HCT116 (cell line): ENCODE results near the gene NCF4. TPM values are rescaled to one million over a fixed set of nuclear protein-coding genes. Genes with fewer than 3 reads are reported as not detected.

ENCODE experiments used
- ATAC-seq: fragments of 200-7000 bp; cut with Tn5 transposase; 2 replicates; pipeline ENCODE4 v1.9.1; 2020; ENCODE audit warnings: mild to moderate bottlenecking, moderate library complexity
- BruUV-seq: library from RNA; stranded (reverse); fragments of 400-500 nt; replicated peaks from 2 replicates; lab custom pipeline; 2021; lab: Mats Ljungman, UMichigan
- CTCF ChIA-PET: fragments of 300-600 bp; sonication (Branson Sonifier 250); formaldehyde crosslinking; loops from one replicate; lab custom pipeline; 2021; ENCODE audit warnings: antibody characterized with exemption; lab: Charles Lee
- POLR2A ChIA-PET: fragments of 300-600, 350-600 bp; sonication (Branson Sonifier 250); formaldehyde crosslinking; loops from one replicate; lab custom pipeline; 2021; ENCODE audit warnings: antibody characterized with exemption; lab: Charles Lee
- RAD21 ChIA-PET, 2 experiments: fragments of 300-600 bp; sonication (Branson Sonifier 250); formaldehyde crosslinking; loops; one replicate each; lab custom pipeline; 2023; ENCODE audit warnings: low total read pairs in 2 of 2; ENCODE audit not compliant: uncharacterized antibody in 2 of 2, unreplicated experiment in 2 of 2, low non-redundant PET in 1 of 2; lab: Charles Lee
- DNase-seq: peaks from one replicate; pipeline ENCODE4 v3.0.0-alpha.2; 2010; ENCODE audit warnings: low read depth, low spot score
- H2AFZ ChIP-seq: fragments of 200-600 bp; shearing (Covaris generic), sonication (generic); 2 replicates; pipeline ENCODE4 v1.6.1; 2017; ENCODE audit warnings: low read depth, mixed run types, mixed read lengths, antibody characterized with exemption, low read length; ENCODE audit not compliant: poor library complexity, severe bottlenecking
- H3K27ac ChIP-seq: 2 replicates; pipeline ENCODE4 v1.5.1; 2012; ENCODE audit warnings: low read depth, low read length
- H3K27me3 ChIP-seq: fragments of 200-600 bp; sonication (generic); 2 replicates; pipeline ENCODE4 v1.6.1; 2016; ENCODE audit warnings: mixed run types, low read length, mixed read lengths; ENCODE audit not compliant: insufficient read depth
- H3K36me3 ChIP-seq, 2 experiments: fragments of 200-500 bp in 1 of 2; fragments of 200-600 bp in 1 of 2; sonication (Bioruptor generic) in 1 of 2; sonication (generic) in 1 of 2; 2 replicates each; pipeline versions ENCODE4 v1.5.1 to v1.6.1; 2014 to 2016; ENCODE audit warnings: low read length in 2 of 2, inconsistent platforms in 1 of 2, mixed read lengths in 1 of 2, mixed run types in 1 of 2; ENCODE audit not compliant: insufficient read depth in 2 of 2, control insufficient read depth in 1 of 2
- H3K4me1 ChIP-seq, 2 experiments: fragments of 200-600 bp in 1 of 2; sonication (generic) in 1 of 2; 2 replicates each; pipeline versions ENCODE4 v1.5.1 to v1.6.1; 2012 to 2017; ENCODE audit warnings: low read length in 2 of 2, inconsistent platforms in 1 of 2, mild to moderate bottlenecking in 1 of 2, mixed read lengths in 1 of 2, mixed run types in 1 of 2, moderate library complexity in 1 of 2; ENCODE audit not compliant: insufficient read depth in 2 of 2, control insufficient read depth in 1 of 2
- H3K4me2 ChIP-seq: fragments of 200-600 bp; sonication (generic); 2 replicates; pipeline ENCODE4 v1.6.1; 2017; ENCODE audit warnings: mixed run types, low read length, mixed read lengths
- H3K4me3 ChIP-seq, 2 experiments: fragments of 200-600 bp in 1 of 2; sonication (generic) in 1 of 2; replicated peaks in 1 of 2; 2 replicates each; pipeline ENCODE4 v1.5.1; 2011 to 2016; ENCODE audit warnings: low read length in 2 of 2, control low read depth in 1 of 2, low read depth in 1 of 2, mild to moderate bottlenecking in 1 of 2, mixed read lengths in 1 of 2, mixed run types in 1 of 2
- H3K79me2 ChIP-seq: fragments of 200-600 bp; sonication (generic); 2 replicates; pipeline ENCODE4 v1.6.1; 2017; ENCODE audit warnings: mild to moderate bottlenecking, mixed run types, low read length, moderate library complexity, mixed read lengths; ENCODE audit not compliant: insufficient read depth
- H3K9ac ChIP-seq: fragments of 200-600 bp; sonication (generic); 2 replicates; pipeline ENCODE4 v1.6.1; 2016; ENCODE audit warnings: low read length, mixed read lengths
- H3K9me2 ChIP-seq: fragments of 200-600 bp; sonication (generic), shearing (Covaris generic); 2 replicates; pipeline ENCODE4 v1.6.1; 2017; ENCODE audit warnings: mixed run types, mild to moderate bottlenecking, moderate library complexity; ENCODE audit not compliant: insufficient read depth
- H3K9me3 ChIP-seq, 2 experiments: fragments of 200-500 bp in 1 of 2; fragments of 200-600 bp in 1 of 2; sonication (Bioruptor generic) in 1 of 2; sonication (generic) in 1 of 2; 2 replicates each; pipeline ENCODE4 v1.6.1; 2014 to 2017; ENCODE audit warnings: low read length in 2 of 2, mixed read lengths in 2 of 2, inconsistent platforms in 1 of 2, low read depth in 1 of 2, mild to moderate bottlenecking in 1 of 2, mixed run types in 1 of 2, moderate library complexity in 1 of 2; ENCODE audit not compliant: control insufficient read depth in 1 of 2, insufficient read depth in 1 of 2
- H4K20me1 ChIP-seq: fragments of 200-600 bp; sonication (generic), shearing (Covaris generic); 2 replicates; pipeline ENCODE4 v1.6.1; 2017; ENCODE audit warnings: mixed run types, mild to moderate bottlenecking, moderate library complexity; ENCODE audit not compliant: insufficient read depth
- CBX3 ChIP-seq: IDR thresholded peaks from 2 replicates; pipeline ENCODE4 v1.6.1; 2012; ENCODE audit warnings: low read depth
- EGR1 ChIP-seq: IDR thresholded peaks from 2 replicates; pipeline ENCODE4 v1.6.1; 2012; ENCODE audit warnings: low read depth
- ELF1 ChIP-seq: IDR thresholded peaks from 2 replicates; pipeline ENCODE4 v1.6.1; 2012; ENCODE audit warnings: low read depth, borderline replicate concordance
- EZH2 ChIP-seq: fragments of 200-600 bp; sonication (generic); IDR thresholded peaks from 2 replicates; pipeline ENCODE4 v1.6.1; 2017; ENCODE audit warnings: antibody characterized with exemption, mixed run types
- EZH2phosphoT487 ChIP-seq: fragments of 200-600 bp; IDR thresholded peaks from 2 replicates; pipeline ENCODE4 v1.6.1; 2018; ENCODE audit warnings: antibody characterized with exemption, borderline replicate concordance
- FOSL1 ChIP-seq: IDR thresholded peaks from 2 replicates; pipeline ENCODE4 v1.6.1; 2012; ENCODE audit warnings: low read depth
- JUND ChIP-seq: IDR thresholded peaks from 2 replicates; pipeline ENCODE4 v1.6.1; 2012
- POLR2A ChIP-seq: IDR thresholded peaks from 2 replicates; pipeline ENCODE4 v1.7.0; 2011; ENCODE audit warnings: borderline replicate concordance; ENCODE audit not compliant: insufficient read depth, insufficient read length; ENCODE audit errors: extremely low read depth
- POLR2AphosphoS5 ChIP-seq: IDR thresholded peaks from 2 replicates; pipeline ENCODE4 v1.6.1; 2011; ENCODE audit warnings: mild to moderate bottlenecking, low read depth, low read length, moderate library complexity
- SIN3A ChIP-seq: IDR thresholded peaks from 2 replicates; pipeline ENCODE4 v1.6.1; 2012; ENCODE audit warnings: low read depth
- TCF7L2 ChIP-seq: IDR thresholded peaks from 2 replicates; pipeline ENCODE4 v1.7.0; 2011; ENCODE audit warnings: borderline replicate concordance, inconsistent platforms; ENCODE audit not compliant: insufficient read depth, insufficient read length; ENCODE audit errors: extremely low read depth
- YY1 ChIP-seq: IDR thresholded peaks from 2 replicates; pipeline ENCODE4 v1.6.1; 2011; ENCODE audit warnings: low read length, low read depth, moderate library complexity, mild to moderate bottlenecking; ENCODE audit not compliant: insufficient replicate concordance; ENCODE audit errors: extremely low read depth
- ZFX ChIP-seq: fragments of 450-650 bp; IDR thresholded peaks from 2 replicates; pipeline ENCODE4 v1.6.1; 2017
- ZNF274 ChIP-seq: fragments of 200-500 bp; sonication (Bioruptor generic); IDR thresholded peaks from 2 replicates; pipeline ENCODE4 v1.6.1; 2014; ENCODE audit warnings: mild to moderate bottlenecking, low read depth, low read length, inconsistent platforms
- intact Hi-C: fragments of 100-400 bp; cut with micrococcal nuclease; formaldehyde crosslinking; loops from 2 replicates; pipeline ENCODE4 v1.10.0; 2022
- total RNA-seq: library from RNA; stranded (reverse); gene quantifications from one replicate; pipeline ENCODE4 v1.2.1, GENCODE V29; 2021; ENCODE audit not compliant: unreplicated experiment
- TF ChIP-seq, protein P1 (sequence below): IDR thresholded peaks from 2 replicates; pipeline ENCODE4 v1.6.1; 2012
- TF ChIP-seq, protein P2 (sequence below), 3 experiments: fragments of 200-600 bp in 1 of 3; sonication (generic) in 1 of 3; IDR thresholded peaks in 2 of 3; conservative IDR thresholded peaks in 1 of 3; 2 replicates each; pipeline ENCODE4 v1.5.1; 2012 to 2017; ENCODE audit warnings: low read depth in 2 of 3, low read length in 2 of 3, antibody characterized with exemption in 1 of 3, borderline replicate concordance in 1 of 3, control low read depth in 1 of 3, mild to moderate bottlenecking in 1 of 3, mixed read lengths in 1 of 3, mixed run types in 1 of 3, moderate library complexity in 1 of 3; ENCODE audit not compliant: insufficient read depth in 1 of 3
- TF ChIP-seq, protein P3 (sequence below): IDR thresholded peaks from 2 replicates; pipeline ENCODE4 v1.6.1; 2012
- TF ChIP-seq, protein P4 (sequence below): IDR thresholded peaks from 2 replicates; pipeline ENCODE4 v1.6.1; 2012; ENCODE audit warnings: low read depth

Gene NCF4
- total RNA-seq, 1 experiment from 2014 or later = 0.37 TPM

DNA sequence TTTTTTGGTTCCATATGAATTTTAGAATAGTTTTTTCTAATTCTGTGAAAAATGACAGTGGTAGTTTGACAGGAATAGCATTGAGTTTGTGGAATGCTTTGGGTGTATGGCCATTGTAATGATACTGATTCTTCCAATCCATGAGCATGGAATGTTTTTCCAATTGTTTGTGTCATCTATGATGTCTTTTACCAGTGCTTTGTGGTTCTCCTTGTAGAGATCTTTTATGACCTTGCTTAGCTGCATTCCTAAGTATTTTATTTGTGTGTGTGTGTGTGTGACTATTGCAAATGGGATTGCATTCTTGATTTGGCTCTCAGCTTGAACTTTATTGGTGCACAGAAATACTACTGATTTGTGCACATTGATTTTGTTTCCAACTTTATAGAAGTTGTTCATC is 49.7 kb downstream of the NCF4 start:
- BruUV-seq = no TSS peak
- Histone ChIP-seq H3K9me3 (no peaks in the 10 kb centered on the region), H3K4me1 (no peaks in the 10 kb centered on the region), H3K36me3 (no peaks in the 10 kb centered on the region), H3K9me2 (no peaks in the 10 kb centered on the region), H4K20me1 (no peaks in the 10 kb centered on the region), H3K4me2 (no peak overlapping the region), H3K4me3 (no peak overlapping the region), H3K9ac (no peak overlapping the region)
- ATAC-seq = no peak
- RAD21 ChIA-PET = no interaction called here
- no peak for TF ChIP-seq ZFX
- TF ChIP-seq FOSL1 = no peak
- TF ChIP-seq, protein P1, sequence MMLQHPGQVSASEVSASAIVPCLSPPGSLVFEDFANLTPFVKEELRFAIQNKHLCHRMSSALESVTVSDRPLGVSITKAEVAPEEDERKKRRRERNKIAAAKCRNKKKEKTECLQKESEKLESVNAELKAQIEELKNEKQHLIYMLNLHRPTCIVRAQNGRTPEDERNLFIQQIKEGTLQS = no peak
- no peak for TF ChIP-seq YY1
- TF ChIP-seq, protein P2, sequence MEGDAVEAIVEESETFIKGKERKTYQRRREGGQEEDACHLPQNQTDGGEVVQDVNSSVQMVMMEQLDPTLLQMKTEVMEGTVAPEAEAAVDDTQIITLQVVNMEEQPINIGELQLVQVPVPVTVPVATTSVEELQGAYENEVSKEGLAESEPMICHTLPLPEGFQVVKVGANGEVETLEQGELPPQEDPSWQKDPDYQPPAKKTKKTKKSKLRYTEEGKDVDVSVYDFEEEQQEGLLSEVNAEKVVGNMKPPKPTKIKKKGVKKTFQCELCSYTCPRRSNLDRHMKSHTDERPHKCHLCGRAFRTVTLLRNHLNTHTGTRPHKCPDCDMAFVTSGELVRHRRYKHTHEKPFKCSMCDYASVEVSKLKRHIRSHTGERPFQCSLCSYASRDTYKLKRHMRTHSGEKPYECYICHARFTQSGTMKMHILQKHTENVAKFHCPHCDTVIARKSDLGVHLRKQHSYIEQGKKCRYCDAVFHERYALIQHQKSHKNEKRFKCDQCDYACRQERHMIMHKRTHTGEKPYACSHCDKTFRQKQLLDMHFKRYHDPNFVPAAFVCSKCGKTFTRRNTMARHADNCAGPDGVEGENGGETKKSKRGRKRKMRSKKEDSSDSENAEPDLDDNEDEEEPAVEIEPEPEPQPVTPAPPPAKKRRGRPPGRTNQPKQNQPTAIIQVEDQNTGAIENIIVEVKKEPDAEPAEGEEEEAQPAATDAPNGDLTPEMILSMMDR (IDR thresholded peaks at IDR 0.05 in 2 of 3, conservative IDR thresholded peaks at IDR 0.05 in 1 of 3; ENCODE audit: borderline replicate concordance in 1 of 3, insufficient read depth in 1 of 3, low read depth in 2 of 3, low read length in 2 of 3) = no peak
- no peak for TF ChIP-seq POLR2A
- TF ChIP-seq ZNF274 = no peak
- TF ChIP-seq ELF1 = no peak
- no peak for TF ChIP-seq SIN3A
- no peak for TF ChIP-seq EZH2
- no peak for TF ChIP-seq JUND
- TF ChIP-seq POLR2AphosphoS5 = no peak
- TF ChIP-seq CBX3 = no peak
- TF ChIP-seq, protein P3, sequence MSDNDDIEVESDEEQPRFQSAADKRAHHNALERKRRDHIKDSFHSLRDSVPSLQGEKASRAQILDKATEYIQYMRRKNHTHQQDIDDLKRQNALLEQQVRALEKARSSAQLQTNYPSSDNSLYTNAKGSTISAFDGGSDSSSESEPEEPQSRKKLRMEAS = no peak
- TF ChIP-seq TCF7L2 = no peak
- TF ChIP-seq, protein P4, sequence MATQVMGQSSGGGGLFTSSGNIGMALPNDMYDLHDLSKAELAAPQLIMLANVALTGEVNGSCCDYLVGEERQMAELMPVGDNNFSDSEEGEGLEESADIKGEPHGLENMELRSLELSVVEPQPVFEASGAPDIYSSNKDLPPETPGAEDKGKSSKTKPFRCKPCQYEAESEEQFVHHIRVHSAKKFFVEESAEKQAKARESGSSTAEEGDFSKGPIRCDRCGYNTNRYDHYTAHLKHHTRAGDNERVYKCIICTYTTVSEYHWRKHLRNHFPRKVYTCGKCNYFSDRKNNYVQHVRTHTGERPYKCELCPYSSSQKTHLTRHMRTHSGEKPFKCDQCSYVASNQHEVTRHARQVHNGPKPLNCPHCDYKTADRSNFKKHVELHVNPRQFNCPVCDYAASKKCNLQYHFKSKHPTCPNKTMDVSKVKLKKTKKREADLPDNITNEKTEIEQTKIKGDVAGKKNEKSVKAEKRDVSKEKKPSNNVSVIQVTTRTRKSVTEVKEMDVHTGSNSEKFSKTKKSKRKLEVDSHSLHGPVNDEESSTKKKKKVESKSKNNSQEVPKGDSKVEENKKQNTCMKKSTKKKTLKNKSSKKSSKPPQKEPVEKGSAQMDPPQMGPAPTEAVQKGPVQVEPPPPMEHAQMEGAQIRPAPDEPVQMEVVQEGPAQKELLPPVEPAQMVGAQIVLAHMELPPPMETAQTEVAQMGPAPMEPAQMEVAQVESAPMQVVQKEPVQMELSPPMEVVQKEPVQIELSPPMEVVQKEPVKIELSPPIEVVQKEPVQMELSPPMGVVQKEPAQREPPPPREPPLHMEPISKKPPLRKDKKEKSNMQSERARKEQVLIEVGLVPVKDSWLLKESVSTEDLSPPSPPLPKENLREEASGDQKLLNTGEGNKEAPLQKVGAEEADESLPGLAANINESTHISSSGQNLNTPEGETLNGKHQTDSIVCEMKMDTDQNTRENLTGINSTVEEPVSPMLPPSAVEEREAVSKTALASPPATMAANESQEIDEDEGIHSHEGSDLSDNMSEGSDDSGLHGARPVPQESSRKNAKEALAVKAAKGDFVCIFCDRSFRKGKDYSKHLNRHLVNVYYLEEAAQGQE = no peak
- no peak for TF ChIP-seq EZH2phosphoT487
- TF ChIP-seq EGR1 = no peak
- TF ChIP-seq, all 23 proteins: peak for 0
- ChIA-PET POLR2A (no interaction called here), CTCF (no interaction called here)
- Histone ChIP-seq H3K27me3 (peaks cover 27% of the 10 kb centered on the region), H3K79me2 (no peaks in the 10 kb centered on the region), H3K27ac (no peak overlapping the region), H2AFZ (no peak overlapping the region)
- intact Hi-C loops = no loop called here
- DNase-seq = no peak
